ENCODE measurements around the gene GMDS. TPM values are rescaled to one million over a fixed set of nuclear protein-coding genes. Genes with fewer than 3 reads are reported as not detected.

GMDS gene
- polyA plus RNA-seq, 1 experiment = 7.1 TPM

GRCh38 chr6:1585669-1586049, 659.7 kb downstream of the GMDS start:
- no peaks in the 10 kb centered on the region for H3K36me3 ChIP-seq (ENCODE audit: control insufficient read depth, insufficient read depth, low read length)
- ChIA-PET POLR2A (no interaction called here), CTCF (no interaction called here)
- H3K27me3 ChIP-seq (ENCODE audit: control insufficient read depth, insufficient read depth, low read length) = no peaks in the 10 kb centered on the region; the same call in 1 of the 2 replicates
- TF ChIP-seq CTCF (IDR thresholded peaks at IDR 0.05; ENCODE audit: insufficient read depth, low read depth, low read length) = no peak
- no peak for DNase-seq (ENCODE audit: low read depth)
- no peak overlapping the region for H3K4me3 ChIP-seq (ENCODE audit: low read depth, low read length)

- no peak for TF ChIP-seq CTCF (IDR thresholded peaks at IDR 0.05; ENCODE audit: insufficient read depth, low read depth, low read length)
- no peaks in the 10 kb centered on the region for H3K36me3 ChIP-seq (ENCODE audit: control insufficient read depth, insufficient read depth, low read length)
- no peaks in the 10 kb centered on the region; the same call in 1 of the 2 replicates for H3K27me3 ChIP-seq (ENCODE audit: control insufficient read depth, insufficient read depth, low read length)
- H3K4me3 ChIP-seq (ENCODE audit: low read depth, low read length) = no peak overlapping the region
- CTCF ChIA-PET = no interaction called here
- no peak for DNase-seq (ENCODE audit: low read depth)
- POLR2A ChIA-PET = no interaction called here
Observed at GRCh38 chr6:1584996-1585668, 660.3 kb downstream of the GMDS start.

- POLR2A ChIA-PET = no interaction called here
- CTCF ChIA-PET = no interaction called here
- no peak for TF ChIP-seq CTCF (IDR thresholded peaks at IDR 0.05; ENCODE audit: insufficient read depth, low read depth, low read length)
- no peak overlapping the region for H3K4me3 ChIP-seq (ENCODE audit: low read depth, low read length)
- no peak for DNase-seq (ENCODE audit: low read depth)
- no peaks in the 10 kb centered on the region for H3K27me3 ChIP-seq (ENCODE audit: control insufficient read depth, insufficient read depth, low read length)
- H3K36me3 ChIP-seq (ENCODE audit: control insufficient read depth, insufficient read depth, low read length) = no peaks in the 10 kb centered on the region
Observed at GRCh38 chr6:1584146-1584545, 661.3 kb downstream of the GMDS start.

- CTCF ChIA-PET = interaction anchor here (2.4 kb wide), 1 partner anchor 15 kb away, joined by 13 read pairs; no protein-coding TSS in a partner anchor
- no peak for DNase-seq (ENCODE audit: low read depth)
- no peaks in the 10 kb centered on the region for H3K36me3 ChIP-seq (ENCODE audit: control insufficient read depth, insufficient read depth, low read length)
- H3K4me3 ChIP-seq (ENCODE audit: low read depth, low read length) = no peak overlapping the region
- no peak for TF ChIP-seq CTCF (IDR thresholded peaks at IDR 0.05; ENCODE audit: insufficient read depth, low read depth, low read length)
- POLR2A ChIA-PET = no interaction called here
- H3K27me3 ChIP-seq (ENCODE audit: control insufficient read depth, insufficient read depth, low read length) = no peaks in the 10 kb centered on the region
Observed at GRCh38 chr6:1581120-1581991, 664.0 kb downstream of the GMDS start.

- TF ChIP-seq CTCF (IDR thresholded peaks at IDR 0.05; ENCODE audit: insufficient read depth, low read depth, low read length) = no peak
- H3K4me3 ChIP-seq (ENCODE audit: low read depth, low read length) = no peak overlapping the region
- CTCF ChIA-PET = interaction anchor here (2.4 kb wide), 1 partner anchor 16 kb away, joined by 13 read pairs; no protein-coding TSS in a partner anchor
- no peaks in the 10 kb centered on the region for H3K27me3 ChIP-seq (ENCODE audit: control insufficient read depth, insufficient read depth, low read length)
- no peak for DNase-seq (ENCODE audit: low read depth)
- no peaks in the 10 kb centered on the region for H3K36me3 ChIP-seq (ENCODE audit: control insufficient read depth, insufficient read depth, low read length)
- POLR2A ChIA-PET = no interaction called here
Observed at GRCh38 chr6:1580585-1580984, 664.8 kb downstream of the GMDS start.

All from BJ (cell line).